GM19240 (cell line): ENCODE measurements around the gene COASY.

Source experiments
- DNase-seq: peaks from one replicate; pipeline ENCODE4 v3.0.0; 2011; ENCODE audit warnings: low spot score; ENCODE audit not compliant: insufficient read length

The COASY gene

GRCh38 chr17:42561897-42562387, at the start of gene COASY:
Gene COASY, plus strand, starts transcription at chr17:42562148. Its CDS starts 475 bp downstream, at chr17:42562623.
- peak; percentile 93 for DNase-seq

DNA sequence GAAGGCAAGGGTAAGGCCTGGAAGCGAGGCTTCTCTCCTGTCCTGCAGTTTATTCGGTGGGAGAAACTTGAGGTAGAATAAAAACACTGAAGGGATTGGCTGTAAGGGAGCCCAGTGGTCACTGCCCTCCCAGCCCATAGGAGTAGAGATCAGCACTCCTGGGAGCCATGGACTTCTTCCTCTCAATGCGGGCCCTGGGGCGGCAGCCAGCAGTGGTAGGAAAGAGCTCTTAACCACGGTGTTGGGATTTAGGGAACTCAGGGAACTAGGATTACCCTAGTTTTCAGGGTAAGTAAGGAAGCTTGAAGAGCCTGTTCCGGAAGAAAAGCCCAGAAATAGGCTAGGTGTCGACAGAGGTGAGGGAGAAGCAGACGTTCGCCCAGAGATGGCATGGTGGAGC, 49.7 kb upstream of the COASY start:
- no peak for DNase-seq

- DNase-seq = no peak
These were observed 49.2 kb upstream of the COASY start for GRCh38 chr17:42512733-42513251.

DNA sequence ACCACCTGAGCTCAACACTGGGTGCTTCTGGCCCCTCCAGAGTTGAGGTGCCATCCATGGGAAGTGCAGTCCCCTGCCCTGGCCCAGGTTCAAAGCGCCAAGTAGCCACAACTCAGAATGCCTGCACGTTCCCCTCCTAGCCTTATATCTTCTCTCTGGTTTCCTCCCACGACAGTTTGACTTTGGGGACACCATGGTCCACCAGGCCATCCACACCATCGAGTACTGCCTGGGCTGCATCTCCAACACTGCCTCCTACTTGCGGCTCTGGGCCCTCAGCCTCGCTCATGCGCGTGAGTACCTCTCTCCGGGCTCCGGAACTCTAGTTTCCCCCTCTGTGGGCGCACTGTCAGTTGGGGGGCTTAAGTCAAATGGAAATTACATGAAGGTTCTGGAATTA, 48.3 kb upstream of the COASY start:
- DNase-seq = no peak

GRCh38 chr17:42514279-42514678, 47.7 kb upstream of the COASY start:
- DNase-seq = no peak

DNA sequence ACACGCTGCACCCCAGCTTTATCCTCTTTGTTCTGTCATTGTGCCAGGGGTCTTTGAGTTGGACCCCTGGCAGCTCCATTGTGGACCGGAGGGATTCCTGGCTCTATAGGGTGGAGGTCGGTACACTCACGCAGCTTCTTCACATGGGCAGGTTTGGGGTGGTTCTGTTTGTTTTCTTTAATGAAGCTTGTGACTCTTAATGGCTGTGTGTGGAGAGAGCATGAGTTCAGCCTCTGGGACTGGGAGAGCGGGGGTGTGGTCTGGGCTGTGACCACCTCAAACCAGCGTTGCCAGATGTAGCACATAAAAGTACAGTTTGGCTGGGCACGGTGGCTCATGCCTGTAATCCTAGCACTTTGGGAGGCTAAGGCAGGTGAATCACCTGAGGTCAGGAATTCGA, 47.1 kb upstream of the COASY start:
- DNase-seq = no peak

DNA sequence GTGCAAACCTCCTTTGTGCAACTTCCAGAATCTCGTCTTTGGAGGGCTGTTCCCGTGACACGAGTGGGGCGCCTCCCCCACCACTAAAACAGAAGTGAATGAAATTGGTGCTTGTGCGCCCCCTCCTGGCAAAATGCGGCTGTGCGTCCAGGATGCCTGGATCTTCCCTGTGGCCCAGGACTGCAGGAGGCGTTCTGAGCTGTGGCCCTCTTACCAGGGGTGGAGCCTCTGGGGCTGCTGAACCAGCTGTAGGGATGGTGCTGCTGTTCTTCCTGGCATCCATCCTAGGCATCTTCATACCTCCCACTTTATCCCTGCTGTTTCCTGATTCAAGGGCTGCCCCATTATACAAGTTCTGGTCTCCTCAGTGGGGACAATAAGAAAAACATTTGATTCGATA, 44.4 kb upstream of the COASY start:
- peak; percentile 80 for DNase-seq

GRCh38 chr17:42518046-42518754, 43.7 kb upstream of the COASY start:
- no peak for DNase-seq

GRCh38 chr17:42518755-42519545, 43.0 kb upstream of the COASY start:
- DNase-seq = no peak

DNA sequence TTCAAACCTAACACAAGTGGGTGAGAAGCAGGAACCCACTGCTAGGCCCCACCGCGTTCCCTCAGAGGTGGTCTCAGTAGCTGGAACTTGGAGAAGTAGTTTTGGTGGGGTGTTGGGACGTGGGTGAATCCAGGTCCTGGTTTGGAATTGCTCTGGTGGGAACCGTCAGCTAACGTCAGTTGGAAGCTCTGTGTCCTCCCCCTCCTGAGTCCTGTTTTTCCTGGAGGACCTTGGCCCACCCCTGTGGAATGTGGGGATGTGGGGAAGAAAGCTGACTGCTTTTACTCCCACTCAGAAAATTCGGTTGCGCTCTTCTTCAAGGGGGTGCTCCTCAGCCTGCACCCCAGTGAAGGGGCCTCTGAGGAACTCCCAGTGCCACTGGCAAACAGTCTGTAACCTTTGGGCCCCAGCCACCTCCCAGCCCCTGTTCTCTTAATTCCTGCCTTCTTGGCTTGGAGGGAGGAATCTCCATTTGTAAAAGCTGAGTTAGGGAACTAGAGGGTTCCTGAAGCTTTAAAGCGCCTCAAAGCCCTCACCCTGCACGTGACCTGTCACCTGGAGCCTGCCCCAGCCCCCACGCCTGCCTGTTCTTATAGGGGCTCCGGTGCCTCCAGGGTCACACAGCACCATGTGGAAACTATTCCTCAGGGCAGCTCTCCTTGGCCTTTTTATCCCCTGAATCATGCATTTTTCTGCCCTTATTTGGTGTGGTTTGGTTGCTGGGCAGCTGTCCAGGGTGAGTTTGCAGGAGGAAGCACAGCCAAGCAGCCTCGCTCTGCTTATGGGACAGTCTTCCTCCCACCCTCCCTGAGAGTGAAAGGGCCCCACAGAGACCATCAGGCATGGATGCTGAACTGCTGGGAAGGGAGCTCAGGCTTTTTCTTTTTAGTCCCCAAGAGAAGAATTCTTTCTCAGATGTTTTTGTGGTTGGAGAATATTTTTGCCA, 42.1 kb upstream of the COASY start:
- DNase-seq = no peak

DNA sequence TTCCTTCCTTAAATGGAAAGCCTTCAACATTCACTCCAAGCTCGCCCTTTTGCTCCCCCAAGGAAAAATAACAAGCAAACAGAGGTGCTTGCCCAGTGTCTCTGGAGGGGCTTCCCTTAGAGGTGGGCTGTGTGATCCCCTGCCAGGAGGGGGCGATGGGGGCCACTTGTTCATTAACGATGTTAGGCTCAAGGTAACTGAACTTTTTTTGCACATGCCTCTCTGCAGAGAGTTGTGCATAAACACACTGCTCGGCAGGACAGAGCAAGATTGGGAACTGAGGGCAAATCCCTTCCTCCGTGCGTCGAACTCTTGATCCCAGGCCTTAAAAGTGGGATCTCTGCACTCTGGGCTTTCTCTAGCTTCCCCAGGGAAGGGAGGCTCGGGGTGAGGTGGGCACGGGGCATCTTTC, 41.4 kb upstream of the COASY start:
- DNase-seq = no peak

DNA sequence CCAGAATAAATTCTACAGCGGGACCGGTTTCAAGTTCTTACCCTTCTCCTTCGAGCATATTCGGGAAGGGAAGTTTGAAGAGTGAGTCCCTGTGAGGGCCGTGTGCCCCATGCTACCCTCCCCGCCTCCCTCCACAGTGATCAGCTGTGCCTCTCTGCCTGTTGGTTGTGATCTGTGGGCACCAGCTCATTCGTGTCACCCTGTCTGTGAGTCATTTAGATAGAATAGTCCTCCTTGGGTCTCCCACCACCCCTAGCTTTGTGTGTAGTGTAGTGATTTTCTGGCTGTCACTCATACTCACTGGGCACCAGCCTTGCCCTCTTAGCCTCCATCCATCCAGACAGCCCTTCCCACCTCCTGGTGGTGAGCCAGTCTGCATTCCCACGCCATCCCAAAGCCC, 40.9 kb upstream of the COASY start:
- DNase-seq = no peak

DNA sequence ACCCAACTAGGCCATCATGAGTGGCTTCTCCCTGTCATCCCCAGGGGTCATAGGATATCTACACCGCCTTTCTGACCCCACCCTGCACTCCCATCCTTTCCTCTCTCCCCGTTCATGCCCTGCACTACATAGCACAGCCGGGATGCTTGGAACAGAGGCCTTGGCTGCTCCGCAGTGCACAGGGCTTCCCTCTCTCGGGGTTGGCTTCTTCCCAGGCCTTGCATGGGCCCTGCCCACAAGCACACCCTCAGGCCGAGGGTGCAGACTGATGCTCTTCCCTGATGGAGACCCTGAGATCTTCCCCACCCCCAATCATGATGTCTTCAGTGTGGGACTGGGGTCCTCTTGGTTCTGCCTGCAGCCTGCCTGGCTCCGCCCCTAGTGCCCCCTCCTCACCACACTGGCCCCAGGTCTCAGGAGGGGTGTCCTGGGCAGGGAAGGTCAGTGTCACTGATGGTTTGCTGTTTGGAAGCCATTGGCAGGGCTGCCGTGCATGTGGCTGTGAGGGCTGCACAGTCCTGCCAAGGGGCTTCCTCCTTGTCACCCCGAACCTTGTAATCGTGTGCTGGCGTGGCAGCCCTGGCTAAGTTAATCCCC, 40.2 kb upstream of the COASY start:
- no peak for DNase-seq

GRCh38 chr17:42522263-42522790, 39.6 kb upstream of the COASY start:
- no peak for DNase-seq

GRCh38 chr17:42522798-42523278, 39.1 kb upstream of the COASY start:
- no peak for DNase-seq

GRCh38 chr17:42525221-42525620, 36.7 kb upstream of the COASY start:
- DNase-seq = no peak

- no peak for DNase-seq
These were observed 35.9 kb upstream of the COASY start for GRCh38 chr17:42526031-42526444.

DNA sequence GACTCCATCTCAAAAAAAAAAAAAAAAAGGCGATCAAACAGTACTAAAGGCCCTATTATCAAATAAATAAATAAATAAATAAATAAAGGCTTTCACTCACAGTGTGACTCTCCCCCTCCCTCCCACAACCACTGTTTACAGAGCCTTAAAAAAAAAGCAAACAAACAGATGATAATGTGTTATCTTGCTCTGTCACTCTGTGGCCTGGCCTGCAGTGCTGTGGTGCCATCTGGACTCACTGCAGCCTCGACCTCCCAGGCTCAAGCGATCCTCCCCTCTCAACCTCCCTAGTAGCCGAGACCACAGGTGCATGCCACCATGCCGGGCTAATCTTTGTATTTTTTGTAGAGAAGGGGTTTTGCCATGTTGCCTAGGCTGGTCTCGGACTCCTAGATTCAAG, 34.0 kb upstream of the COASY start:
- DNase-seq = no peak

DNA sequence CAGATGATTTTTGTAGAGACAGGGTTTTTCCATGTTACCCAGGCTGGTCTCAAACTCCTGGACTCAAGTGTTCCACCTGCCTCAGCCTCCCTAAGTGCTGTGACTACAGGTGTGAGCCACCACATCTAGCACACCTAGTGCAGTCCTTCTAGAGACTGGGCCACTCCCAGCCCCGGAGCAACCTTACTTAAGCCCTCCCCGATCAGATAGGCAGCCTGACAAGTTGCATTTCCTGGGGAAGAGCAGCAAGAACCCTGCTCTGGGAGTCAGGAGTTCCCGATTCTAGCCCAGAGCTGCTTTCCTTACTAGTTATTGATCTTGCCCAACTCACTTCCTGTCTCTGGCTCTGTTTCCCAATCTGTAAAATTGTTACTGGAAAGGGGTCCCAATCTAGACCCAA, 32.9 kb upstream of the COASY start:
- no peak for DNase-seq

DNA sequence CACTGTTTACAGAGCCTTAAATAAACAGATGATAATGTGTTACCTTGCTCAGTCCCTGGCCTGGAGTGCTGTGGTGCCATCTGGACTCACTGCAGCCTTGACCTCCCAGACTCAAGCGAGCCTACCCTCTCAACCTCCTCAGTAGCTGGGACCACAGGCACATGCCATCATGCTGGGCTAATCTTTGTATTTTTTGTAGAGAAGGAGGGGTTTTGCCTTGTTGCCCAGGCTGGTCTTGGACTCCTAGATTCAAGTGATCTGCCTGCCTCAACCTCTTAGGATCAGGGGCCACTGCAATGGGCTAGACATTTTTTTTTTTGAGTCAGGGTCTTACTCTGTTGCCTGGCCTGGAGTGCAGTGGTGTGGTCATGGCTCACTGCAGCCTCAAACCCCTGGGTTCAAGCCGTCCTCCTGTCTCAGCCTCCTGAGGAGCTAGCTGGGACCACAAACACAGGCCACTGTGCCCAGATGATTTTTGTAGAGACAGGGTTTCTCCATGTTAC, 30.9 kb upstream of the COASY start:
- DNase-seq = no peak
